Fibroblast of the conjunctiva (primary cell): ENCODE measurements around the gene DPYSL4.

ENCODE experiments used
- DNase-seq: peaks from one replicate; pipeline ENCODE4 v3.0.0-alpha.2; 2010; ENCODE audit warnings: low read depth

The DPYSL4 gene

GRCh38 chr10:132228616-132229015, 41.9 kb downstream of the DPYSL4 start:
- DNase-seq: no peak

DNA sequence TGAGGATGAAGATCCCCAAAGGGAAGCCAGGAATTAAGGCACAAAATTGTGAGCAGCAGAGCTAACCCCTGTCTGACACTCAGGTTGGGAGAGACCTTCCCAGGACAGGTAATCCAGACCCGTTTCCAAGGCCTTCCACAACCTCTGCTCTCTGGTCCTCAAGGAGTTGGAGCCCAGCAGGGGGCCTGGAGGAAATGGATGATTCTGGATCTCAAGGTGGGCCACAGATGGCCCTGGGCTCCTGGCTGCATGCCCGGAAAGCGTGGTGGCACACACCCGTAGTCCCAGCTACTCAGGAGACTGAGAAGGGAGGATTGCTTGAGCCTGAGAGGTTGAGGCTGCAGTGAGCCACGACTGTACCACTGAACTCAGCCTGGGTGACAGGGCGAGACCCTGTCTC, 42.3 kb downstream of the DPYSL4 start:
- DNase-seq: no peak

GRCh38 chr10:132229834-132230556, 43.2 kb downstream of the DPYSL4 start:
- DNase-seq: no peak

DNA sequence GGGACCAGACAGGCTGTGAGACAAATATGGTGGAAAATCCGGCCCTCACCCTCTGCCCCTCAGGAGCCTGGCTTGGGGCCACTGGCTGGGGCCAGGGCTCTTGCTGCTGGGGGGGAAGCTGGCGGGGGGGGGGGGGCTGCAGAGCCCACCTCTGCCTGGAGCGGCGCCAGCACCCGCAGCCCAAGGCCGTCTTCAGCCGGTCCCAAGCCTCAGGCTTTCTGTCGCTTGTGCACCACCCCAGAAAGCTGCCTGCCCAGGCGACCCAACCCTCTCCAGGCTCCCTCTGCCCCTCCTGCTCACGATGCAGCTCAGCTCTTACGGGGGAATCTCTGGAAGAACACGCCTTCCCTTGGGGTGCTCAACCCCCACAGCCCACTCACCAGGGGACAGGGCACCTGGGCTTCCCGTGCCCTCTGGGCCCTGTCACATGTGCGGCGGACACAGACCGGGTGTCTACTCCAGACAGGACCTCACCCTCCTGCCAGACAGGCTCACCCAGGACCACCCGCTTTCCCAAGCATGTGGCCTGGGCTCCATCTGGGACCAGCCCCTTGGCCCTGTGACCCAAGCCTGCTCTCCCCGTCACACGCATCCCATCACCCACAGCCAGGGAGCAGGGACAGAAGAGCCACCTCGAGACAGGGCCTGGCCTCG, 43.9 kb downstream of the DPYSL4 start:
- no peak for DNase-seq

GRCh38 chr10:132231656-132232022, 44.9 kb downstream of the DPYSL4 start:
- no peak for DNase-seq

- no peak for DNase-seq
These were observed 45.5 kb downstream of the DPYSL4 start for GRCh38 chr10:132232023-132232951.

DNA sequence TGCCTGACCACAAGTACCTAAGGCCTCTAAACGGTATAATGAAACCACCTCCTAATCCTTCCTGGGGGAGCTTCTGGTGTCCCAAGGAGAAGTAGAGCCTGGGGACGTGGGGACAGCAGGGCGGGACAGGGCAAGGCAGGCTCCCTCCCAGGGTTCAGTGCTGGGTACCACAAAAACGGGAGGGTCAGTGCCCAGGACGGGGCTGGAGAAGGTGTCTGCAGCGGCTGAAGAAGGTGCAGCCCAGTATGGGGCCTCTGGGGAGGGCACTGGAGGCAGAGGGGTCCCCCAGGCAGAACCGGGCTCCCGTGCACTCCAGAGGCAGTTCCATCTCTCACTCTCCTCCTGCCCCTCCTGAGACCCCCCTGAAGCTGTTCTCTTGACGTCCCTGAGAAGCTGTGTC, 46.2 kb downstream of the DPYSL4 start:
- DNase-seq: no peak

- no peak for DNase-seq
These were observed 46.8 kb downstream of the DPYSL4 start for GRCh38 chr10:132233501-132234085.

DNA sequence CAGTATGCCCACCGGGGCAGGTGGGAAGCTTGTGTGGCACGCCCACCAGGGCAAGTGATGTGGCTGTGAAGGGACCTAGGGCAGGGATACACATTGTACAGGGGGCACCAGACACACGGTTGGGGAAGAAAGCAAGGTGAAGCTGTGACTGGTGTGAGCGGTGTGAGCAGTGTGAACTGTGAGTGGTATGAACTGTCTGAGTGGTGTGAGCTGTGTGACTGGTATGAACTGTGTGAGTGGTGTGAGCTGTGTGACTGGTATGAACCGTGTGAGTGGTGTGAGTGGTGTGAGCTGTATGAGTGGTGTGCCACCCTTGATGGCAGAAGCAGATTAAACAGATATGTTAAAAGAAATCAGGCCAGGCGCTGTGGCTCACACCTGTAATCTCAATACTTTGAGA, 48.1 kb downstream of the DPYSL4 start:
- DNase-seq: no peak

- no peak for DNase-seq
These were observed 49.4 kb downstream of the DPYSL4 start for GRCh38 chr10:132236161-132236560.

DNA sequence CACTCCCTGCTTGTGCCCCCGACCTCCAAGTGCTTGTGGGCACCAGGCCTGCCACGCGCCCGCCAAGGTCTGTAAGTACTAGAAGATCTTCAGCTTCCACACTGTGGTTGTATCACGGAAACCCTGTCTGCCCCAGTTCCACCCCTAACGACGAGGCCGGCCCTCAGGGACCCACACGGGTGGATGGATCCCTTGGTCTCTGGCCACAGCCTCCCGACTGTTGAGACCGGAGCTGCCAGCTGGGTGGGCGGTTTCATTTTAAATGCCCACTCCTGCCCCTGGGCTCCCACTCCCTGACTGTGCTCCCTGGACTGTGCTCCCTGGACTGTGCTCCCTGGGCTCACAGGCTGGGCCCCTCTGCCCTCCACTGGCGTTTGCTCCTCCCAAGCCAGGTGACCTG, 50.1 kb downstream of the DPYSL4 start:
- no peak for DNase-seq

DNA sequence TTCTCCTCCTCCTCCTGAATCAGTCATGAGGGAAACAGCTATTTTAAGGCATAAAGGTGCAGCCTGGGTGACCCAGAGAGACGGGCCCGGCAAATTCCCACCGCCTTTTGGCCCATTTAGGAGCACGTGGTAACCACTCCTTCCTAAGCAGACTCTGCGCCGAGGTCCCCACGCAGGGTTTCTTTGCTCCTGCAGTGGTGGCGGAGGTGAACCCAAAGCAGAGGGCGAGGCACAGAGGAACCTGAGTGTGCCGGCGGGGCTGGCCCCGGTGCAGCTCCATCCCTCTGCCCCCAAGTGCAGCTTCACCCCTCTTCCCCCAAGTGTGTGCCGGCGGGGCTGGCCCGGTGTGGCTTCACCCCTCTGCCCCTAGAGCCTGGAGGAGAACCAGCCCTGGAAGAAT, 50.6 kb downstream of the DPYSL4 start:
- DNase-seq: no peak

- no peak for DNase-seq
These were observed 51.1 kb downstream of the DPYSL4 start for GRCh38 chr10:132237871-132238270.

- no peak for DNase-seq
These were observed 51.8 kb downstream of the DPYSL4 start for GRCh38 chr10:132238371-132239125.

DNA sequence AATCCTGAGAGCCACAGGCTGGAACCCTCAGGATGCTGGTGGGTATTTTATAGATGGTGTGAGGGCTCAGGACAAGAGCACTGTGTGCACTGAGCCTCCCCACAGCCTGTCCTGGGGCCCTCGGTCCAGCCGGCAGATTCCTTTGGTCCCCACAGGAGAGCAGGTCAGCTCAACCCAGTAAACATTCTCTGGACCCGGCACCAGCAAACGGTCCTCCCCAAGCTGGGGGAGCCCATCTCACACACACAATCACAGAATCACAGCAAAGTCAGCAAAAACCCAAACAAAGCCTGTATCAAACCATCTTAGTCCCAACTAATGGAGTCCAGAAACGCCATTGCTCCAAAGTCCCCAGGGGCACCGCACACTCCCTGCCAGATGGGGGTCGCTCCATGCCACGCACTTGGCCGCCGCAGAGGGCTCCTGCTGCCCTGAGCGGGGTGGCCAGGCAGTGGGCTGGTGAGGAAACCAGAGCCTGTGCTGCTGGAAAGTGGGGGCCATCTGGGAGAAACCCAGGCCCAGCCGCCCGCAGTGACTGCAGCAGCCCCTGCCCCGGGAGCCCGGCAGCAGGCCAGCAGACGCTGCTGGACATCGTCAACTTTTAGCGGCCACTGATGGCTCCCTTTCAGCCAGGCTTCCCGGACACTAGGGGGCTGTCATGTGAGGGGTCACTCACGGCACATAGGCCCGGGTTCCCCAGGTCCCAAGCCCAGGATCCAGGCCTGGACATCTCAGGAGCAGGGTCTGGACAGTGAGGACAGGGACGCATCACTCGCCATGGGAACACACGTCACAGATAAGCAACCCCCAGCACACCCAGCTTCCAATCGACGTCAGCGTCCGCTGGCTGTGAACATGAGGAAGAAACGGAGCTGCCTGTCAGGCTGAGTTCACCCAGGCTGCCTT, 52.6 kb downstream of the DPYSL4 start:
- DNase-seq: no peak

DNA sequence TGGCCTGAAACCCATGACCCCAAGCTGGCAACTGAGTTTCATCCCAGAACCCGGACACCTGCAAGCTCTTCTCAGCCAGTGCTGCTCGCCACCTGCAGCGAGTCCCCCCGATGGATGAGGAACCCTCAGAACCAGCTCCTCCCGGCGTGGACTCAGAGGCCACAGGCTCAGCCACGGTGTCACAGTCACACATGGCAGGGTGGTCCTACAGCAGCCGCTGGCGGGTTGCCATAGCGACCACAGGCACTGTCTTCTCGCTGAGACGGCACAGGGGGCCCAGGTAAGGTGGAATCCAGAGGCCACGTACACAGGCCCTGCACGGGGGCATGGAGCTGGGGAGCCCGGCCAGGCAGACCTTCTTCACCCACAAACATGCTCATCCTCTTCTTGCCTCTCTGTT, 53.4 kb downstream of the DPYSL4 start:
- DNase-seq: no peak

GRCh38 chr10:132240581-132240980, 53.8 kb downstream of the DPYSL4 start:
- DNase-seq: no peak

- DNase-seq: no peak
These were observed 54.3 kb downstream of the DPYSL4 start for GRCh38 chr10:132241086-132241485.

DNA sequence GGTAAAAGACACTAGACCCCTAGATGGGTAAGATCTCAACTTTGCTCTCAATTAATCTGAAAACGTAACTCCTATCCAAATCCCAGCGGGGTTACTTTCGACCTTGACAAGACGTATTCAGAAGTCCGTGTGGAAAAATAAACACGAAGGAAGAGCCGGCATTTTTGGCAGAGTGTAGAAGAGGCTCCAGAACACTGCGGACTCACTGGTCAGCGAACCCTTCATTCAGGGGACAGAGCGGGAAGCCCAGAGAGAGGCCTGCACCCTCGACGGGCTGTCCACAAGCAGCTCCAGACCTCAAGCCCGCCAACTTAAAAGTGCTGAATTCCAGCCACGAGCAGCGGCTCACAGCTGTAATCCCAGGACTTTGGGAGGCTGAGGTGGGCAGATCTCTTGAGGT, 54.7 kb downstream of the DPYSL4 start:
- DNase-seq: no peak

DNA sequence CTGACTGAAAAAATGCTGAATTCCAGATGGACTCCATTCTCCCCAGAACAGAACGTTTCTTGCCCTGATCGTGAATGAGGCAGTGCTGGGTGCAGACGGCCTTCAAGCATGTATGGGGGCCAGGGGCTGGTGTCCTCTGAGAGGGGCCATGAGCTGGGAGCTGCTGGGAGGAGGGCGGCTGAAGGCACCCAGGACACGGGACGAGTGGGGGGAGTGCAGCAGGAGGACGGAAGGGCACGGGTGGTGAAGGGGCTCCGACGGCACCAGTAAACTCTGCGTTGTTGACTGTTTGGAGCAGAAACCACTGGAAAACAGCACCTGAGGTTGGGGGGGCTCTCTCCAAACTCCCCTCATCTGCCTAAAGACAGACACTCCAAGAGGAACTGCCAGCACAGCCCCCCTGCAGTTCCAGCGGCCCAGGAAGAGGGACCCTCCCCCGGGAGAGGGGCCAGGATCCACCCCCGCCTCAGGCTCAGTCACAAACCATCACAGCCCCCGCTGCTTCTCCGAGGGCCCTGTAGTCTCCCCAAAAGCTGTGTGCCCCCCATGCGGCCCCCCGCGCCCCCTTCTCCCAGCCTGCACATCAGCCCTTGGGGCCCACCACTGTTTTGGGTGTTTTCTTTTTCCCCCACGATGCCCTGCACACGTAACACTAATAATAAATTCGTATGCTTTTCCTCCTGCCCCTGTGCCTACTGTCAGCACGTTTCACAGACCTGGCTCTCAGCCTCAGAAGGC, 55.5 kb downstream of the DPYSL4 start:
- DNase-seq: no peak
